Endothelial cell of umbilical vein (primary cell): ENCODE data around the gene NMS. TPM values are rescaled to one million over a fixed set of nuclear protein-coding genes. Genes with fewer than 3 reads are reported as not detected.

Source experiments
- BruUV-seq: library from RNA; stranded (reverse); fragments of 400-500 nt; replicated peaks from 2 replicates; lab custom pipeline; 2021; lab: Mats Ljungman, UMichigan
- CTCF ChIA-PET: fragments of 300-600, 350-600 bp; sonication (Branson Sonifier 250); formaldehyde crosslinking; loops from one replicate; lab custom pipeline; 2021; ENCODE audit warnings: antibody characterized with exemption, inconsistent platforms; lab: Charles Lee
- POLR2A ChIA-PET: fragments of 300-600, 350-600 bp; sonication (Branson Sonifier 250); formaldehyde crosslinking; loops from one replicate; lab custom pipeline; 2021; ENCODE audit warnings: antibody characterized with exemption, inconsistent platforms; lab: Charles Lee
- DNase-seq: peaks from one replicate; pipeline ENCODE4 v3.0.0-alpha.2; 2011; ENCODE audit warnings: low read depth, low spot score
- FAIRE-seq: peaks from 2 replicates; lab custom pipeline; 2011; peaks lifted over from hg19 to GRCh38; lab: Jason Lieb, UNC
- H2AFZ ChIP-seq: 2 replicates; pipeline ENCODE4 v1.6.0; 2012; ENCODE audit warnings: low read depth, low read length, control low read depth, inconsistent platforms
- H3K27ac ChIP-seq: 2 replicates; pipeline ENCODE4 v1.5.1; 2011; ENCODE audit warnings: low read depth, mild to moderate bottlenecking, control low read depth, low read length, moderate library complexity; ENCODE audit not compliant: insufficient read depth
- H3K27me3 ChIP-seq, 2 experiments: 2 replicates each; pipeline versions ENCODE4 v1.6.0 to v1.6.1; 2011; ENCODE audit warnings: low read length in 2 of 2, mixed read lengths in 1 of 2; ENCODE audit not compliant: control insufficient read depth in 2 of 2, insufficient read depth in 2 of 2
- H3K36me3 ChIP-seq, 2 experiments: 2 replicates in 1 of 2; 3 replicates in 1 of 2; pipeline ENCODE4 v1.5.1; 2011; ENCODE audit warnings: low read length in 2 of 2, mild to moderate bottlenecking in 1 of 2, moderate library complexity in 1 of 2; ENCODE audit not compliant: control insufficient read depth in 2 of 2, insufficient read depth in 2 of 2; ENCODE audit errors: extremely low read depth in 1 of 2
- H3K4me1 ChIP-seq: 3 replicates; pipeline ENCODE4 v1.5.1; 2011; ENCODE audit warnings: mild to moderate bottlenecking, low read length; ENCODE audit not compliant: control insufficient read depth, insufficient read depth; ENCODE audit errors: extremely low read depth
- H3K4me2 ChIP-seq: 2 replicates; pipeline ENCODE4 v1.6.1; 2011; ENCODE audit warnings: low read length, control low read depth, mixed read lengths; ENCODE audit not compliant: insufficient read depth
- H3K4me3 ChIP-seq, 3 experiments: fragments of 200-600 bp in 1 of 3; sonication (generic), shearing (Covaris generic) in 1 of 3; replicated peaks in 1 of 3; 2 replicates each; pipeline ENCODE4 v1.5.1; 2011 to 2016; ENCODE audit warnings: control low read depth in 3 of 3, low read length in 3 of 3, mild to moderate bottlenecking in 2 of 3, inconsistent platforms in 1 of 3, low read depth in 1 of 3, moderate library complexity in 1 of 3; ENCODE audit not compliant: insufficient read depth in 1 of 3
- H3K79me2 ChIP-seq: 2 replicates; pipeline ENCODE4 v1.6.0; 2012; ENCODE audit warnings: low read length, inconsistent platforms; ENCODE audit not compliant: control insufficient read depth, insufficient read depth
- H3K9ac ChIP-seq: replicated peaks from 2 replicates; pipeline ENCODE3; 2011; ENCODE audit warnings: low read length, control low read depth; ENCODE audit not compliant: insufficient read depth; ENCODE audit errors: extremely low read depth
- H3K9me1 ChIP-seq: replicated peaks from 3 replicates; pipeline ENCODE4 v1.6.0; 2011; ENCODE audit warnings: mild to moderate bottlenecking, low read length; ENCODE audit not compliant: control insufficient read depth, insufficient read depth; ENCODE audit errors: extremely low read depth
- H3K9me3 ChIP-seq: replicated peaks from 2 replicates; pipeline ENCODE4 v1.5.1; 2012; ENCODE audit warnings: low read length, inconsistent platforms; ENCODE audit not compliant: control insufficient read depth, insufficient read depth
- H4K20me1 ChIP-seq: replicated peaks from 2 replicates; pipeline ENCODE3; 2011; ENCODE audit warnings: mild to moderate bottlenecking, low read length; ENCODE audit not compliant: control insufficient read depth, insufficient read depth; ENCODE audit errors: extremely low read depth
- CTCF ChIP-seq, 2 donors: IDR thresholded peaks; 1 replicate in 1 of 2; 2 replicates in 1 of 2; pipeline ENCODE4 v1.5.1; 2011; ENCODE audit warnings: low read length in 2 of 2, mild to moderate bottlenecking in 2 of 2, moderate library complexity in 2 of 2, control low read depth in 1 of 2, inconsistent platforms in 1 of 2, low read depth in 1 of 2; ENCODE audit not compliant: insufficient read depth in 1 of 2; ENCODE audit errors: extremely low read depth in 1 of 2
- EZH2 ChIP-seq: IDR thresholded peaks from 2 replicates; pipeline ENCODE4 v1.6.1; 2012; ENCODE audit warnings: borderline replicate concordance, low read depth, mild to moderate bottlenecking, moderate library complexity, low read length, inconsistent platforms; ENCODE audit not compliant: severe bottlenecking
- FOS ChIP-seq: IDR thresholded peaks from 2 replicates; pipeline ENCODE4 v1.6.1; 2011; ENCODE audit warnings: mild to moderate bottlenecking, low read length, moderate library complexity, borderline replicate concordance; ENCODE audit not compliant: insufficient read depth
- GATA2 ChIP-seq: IDR thresholded peaks from 2 replicates; pipeline ENCODE4 v1.7.0; 2011; ENCODE audit warnings: low read depth, mild to moderate bottlenecking, moderate library complexity, mixed read lengths, low read length; ENCODE audit not compliant: insufficient read length, insufficient read depth
- JUN ChIP-seq: IDR thresholded peaks from 2 replicates; pipeline ENCODE4 v1.6.1; 2011; ENCODE audit warnings: borderline replicate concordance, low read depth; ENCODE audit not compliant: insufficient read length, insufficient read depth
- MAX ChIP-seq: IDR thresholded peaks from 2 replicates; pipeline ENCODE4 v1.6.1; 2011; ENCODE audit not compliant: insufficient read depth, insufficient read length
- MYC ChIP-seq: IDR thresholded peaks from one replicate; pipeline ENCODE4 v1.6.1; 2011; ENCODE audit warnings: mild to moderate bottlenecking, low read depth, low read length
- POLR2A ChIP-seq: IDR thresholded peaks from 2 replicates; pipeline ENCODE4 v1.6.1; 2012; ENCODE audit warnings: low read depth, mild to moderate bottlenecking, control low read depth, low read length
- POLR2AphosphoS5 ChIP-seq: IDR thresholded peaks from 2 replicates; pipeline ENCODE4 v1.6.1; 2012; ENCODE audit warnings: low read depth, mild to moderate bottlenecking, control low read depth, low read length, moderate library complexity; ENCODE audit not compliant: insufficient read depth
- dilution Hi-C: fragments of 300-500 bp; cut with MboI; formaldehyde crosslinking; loops from one replicate; pipeline ENCODE4 v1.15.0; 2019; ENCODE audit warnings: low sequenced_read_pairs; ENCODE audit not compliant: extremely low pct_ligation_motif_present
- intact Hi-C: fragments of 100-400 bp; cut with micrococcal nuclease; formaldehyde crosslinking; loops from one replicate; pipeline ENCODE4 v1.10.0; 2022
- polyA plus RNA-seq, 4 experiments: library from polyadenylated mRNA; depleted of rRNA in 3 of 4; stranded (reverse) in 3 of 4; unstranded in 1 of 4; fragments of >200 nt; gene quantifications; 2 replicates each; pipeline versions ENCODE4 v1.2.1 to v1.2.3, GENCODE V29; 2011 to 2012; ENCODE audit warnings: missing spikeins in 1 of 4
- total RNA-seq: library from RNA; stranded (reverse); gene quantifications from 2 replicates; pipeline ENCODE4 v1.2.3, GENCODE V29; 2021

Gene NMS
- total and polyA plus RNA-seq, 2 donors (not counting 3 experiments of a cell fraction or from before 2014, with no cell fraction given), result not detected

- no peaks in the 10 kb centered on the region for H3K9me3 ChIP-seq
- POLR2A ChIA-PET, result no interaction called here
- intact Hi-C loops, result no loop called here
- no peak overlapping the region for H2AFZ ChIP-seq
- BruUV-seq, result no TSS peak
- CTCF ChIA-PET, result interaction anchor here (0.6 kb wide), 1 partner anchor 207 kb away, joined by 3 read pairs; no protein-coding TSS in a partner anchor
- TF ChIP-seq MAX (no peak), CTCF (IDR thresholded peaks at IDR 0.05; ENCODE audit: extremely low read depth in 1 of 2, insufficient read depth in 1 of 2, low read depth in 1 of 2, low read length in 2 of 2) (no peak), POLR2A (no peak), EZH2 (no peak), FOS (no peak), JUN (no peak), POLR2AphosphoS5 (no peak), GATA2 (no peak), MYC (no peak)
- no peak for FAIRE-seq
- no peak for DNase-seq
- no peak overlapping the region for H3K4me2 ChIP-seq
- H3K4me1 ChIP-seq, result no peaks in the 10 kb centered on the region
- H3K79me2 ChIP-seq, result no peaks in the 10 kb centered on the region
- no peak overlapping the region for H3K27ac ChIP-seq
- no peaks in the 10 kb centered on the region for H3K27me3 ChIP-seq
- no peaks in the 10 kb centered on the region for H3K36me3 ChIP-seq
- no peaks in the 10 kb centered on the region for H4K20me1 ChIP-seq
- dilution Hi-C loops, result no loop called here
- H3K9ac ChIP-seq, result no peak overlapping the region
- H3K4me3 ChIP-seq, result no peak overlapping the region
- no peaks in the 10 kb centered on the region for H3K9me1 ChIP-seq
These were observed 23.6 kb upstream of the NMS start for GRCh38 chr2:100446696-100447095.
